ENCODE measurements around the gene SAMHD1. TPM values are rescaled to one million over a fixed set of nuclear protein-coding genes. Genes with fewer than 3 reads are reported as not detected.

SAMHD1 gene
- total RNA-seq, 1 donor from 2014 or later, result 22.0 TPM

GRCh38 chr20:36872852-36873251 lies 78.7 kb downstream of the SAMHD1 start:
- TF ChIP-seq CTCF (conservative IDR thresholded peaks at IDR 0.05; ENCODE audit: low read depth, low read length), result no peak
- H3K4me3 ChIP-seq (ENCODE audit: low read depth, low read length), result no peak overlapping the region
- no peak for DNase-seq (ENCODE audit: low read depth)

- no peak overlapping the region for H3K4me3 ChIP-seq (ENCODE audit: low read depth, low read length)
- no peak for DNase-seq (ENCODE audit: low read depth)
- TF ChIP-seq CTCF (conservative IDR thresholded peaks at IDR 0.05; ENCODE audit: low read depth, low read length), result no peak
Measured at GRCh38 chr20:36871640-36872570, 79.6 kb downstream of the SAMHD1 start.

GRCh38 chr20:36866681-36867495 lies 84.6 kb downstream of the SAMHD1 start:
- no peak overlapping the region for H3K4me3 ChIP-seq (ENCODE audit: low read depth, low read length)
- no peak for TF ChIP-seq CTCF (conservative IDR thresholded peaks at IDR 0.05; ENCODE audit: low read depth, low read length)
- no peak for DNase-seq (ENCODE audit: low read depth)

GRCh38 chr20:36866164-36866563 lies 85.3 kb downstream of the SAMHD1 start:
- no peak for DNase-seq (ENCODE audit: low read depth)
- TF ChIP-seq CTCF (conservative IDR thresholded peaks at IDR 0.05; ENCODE audit: low read depth, low read length), result no peak
- no peak overlapping the region for H3K4me3 ChIP-seq (ENCODE audit: low read depth, low read length)

GRCh38 chr20:36865861-36866149 lies 85.7 kb downstream of the SAMHD1 start:
- no peak overlapping the region for H3K4me3 ChIP-seq (ENCODE audit: low read depth, low read length)
- no peak for TF ChIP-seq CTCF (conservative IDR thresholded peaks at IDR 0.05; ENCODE audit: low read depth, low read length)
- DNase-seq (ENCODE audit: low read depth), result no peak

- TF ChIP-seq CTCF (conservative IDR thresholded peaks at IDR 0.05; ENCODE audit: low read depth, low read length), result no peak
- no peak for DNase-seq (ENCODE audit: low read depth)
- H3K4me3 ChIP-seq (ENCODE audit: low read depth, low read length), result no peak overlapping the region
Measured at GRCh38 chr20:36865076-36865860, 86.2 kb downstream of the SAMHD1 start.

All from epithelial cell of proximal tubule (primary cell).